Stimulated activated CD4-positive, alpha-beta T cell treated with anti-CD3 and anti-CD28 coated beads, Interleukin-4, amount 100 ng/mL, for 4 hours (primary cell): Measurements from ENCODE around the gene KCNG2.
"Not testable (repeated sequence)": the region's sequence is repeated elsewhere in the genome, so short reads cannot be mapped to it uniquely, and the experiment has no call there.

Experiments used
- DNase-seq, 2 experiments: peaks; one replicate each; pipeline ENCODE4 v3.0.0-alpha.2; 2020

Gene KCNG2, protein sequence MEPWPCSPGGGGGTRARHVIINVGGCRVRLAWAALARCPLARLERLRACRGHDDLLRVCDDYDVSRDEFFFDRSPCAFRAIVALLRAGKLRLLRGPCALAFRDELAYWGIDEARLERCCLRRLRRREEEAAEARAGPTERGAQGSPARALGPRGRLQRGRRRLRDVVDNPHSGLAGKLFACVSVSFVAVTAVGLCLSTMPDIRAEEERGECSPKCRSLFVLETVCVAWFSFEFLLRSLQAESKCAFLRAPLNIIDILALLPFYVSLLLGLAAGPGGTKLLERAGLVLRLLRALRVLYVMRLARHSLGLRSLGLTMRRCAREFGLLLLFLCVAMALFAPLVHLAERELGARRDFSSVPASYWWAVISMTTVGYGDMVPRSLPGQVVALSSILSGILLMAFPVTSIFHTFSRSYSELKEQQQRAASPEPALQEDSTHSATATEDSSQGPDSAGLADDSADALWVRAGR

DNA sequence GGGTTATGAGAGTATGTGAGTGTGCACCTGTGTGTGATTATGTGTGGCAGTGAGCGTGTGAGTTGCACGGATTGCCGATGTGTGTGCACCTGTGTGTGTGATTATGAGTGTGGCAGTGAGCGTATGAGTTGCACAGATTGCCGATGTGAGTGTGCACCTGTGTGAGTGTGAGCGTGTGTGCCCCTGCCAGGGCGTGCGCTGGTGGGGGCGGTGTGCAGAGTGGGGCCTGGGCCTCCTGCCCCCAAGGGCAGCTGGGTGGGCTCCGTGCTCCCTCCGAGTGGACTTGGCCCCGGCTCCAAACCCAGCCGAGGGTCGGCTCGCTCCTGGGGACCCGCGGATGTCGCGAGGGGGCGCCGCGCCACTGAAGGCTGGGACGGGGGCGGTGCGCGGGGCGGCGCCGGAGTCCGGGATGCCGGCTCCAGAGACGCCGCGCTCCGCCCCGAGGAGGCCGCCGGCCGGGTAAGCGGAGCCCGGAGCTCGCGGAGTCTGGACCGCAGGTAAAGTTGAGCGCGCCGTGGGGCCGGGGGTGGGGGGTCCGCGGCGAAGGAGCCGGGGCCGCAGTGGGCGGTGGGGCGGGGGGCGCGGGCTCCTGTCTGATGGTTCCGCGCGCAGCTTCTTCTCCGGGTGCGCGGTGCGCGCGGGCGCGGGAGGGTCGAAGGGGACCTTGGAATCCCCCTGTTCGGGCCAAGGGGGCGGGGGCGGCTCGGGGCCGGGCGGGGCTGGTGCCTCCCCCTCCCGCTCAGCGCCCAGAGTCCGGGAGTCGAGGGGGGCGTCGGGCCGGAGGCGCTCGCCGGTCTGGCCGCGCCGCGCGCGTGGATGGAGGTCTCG, at the start of gene KCNG2:
Gene KCNG2, plus strand, starts transcription at position 421 of the 828 bp plus-strand sequence. CDS start 65,730 bp downstream, outside the sequence.
- peak in 1 of 2 experiments; percentile 17 for DNase-seq

DNA sequence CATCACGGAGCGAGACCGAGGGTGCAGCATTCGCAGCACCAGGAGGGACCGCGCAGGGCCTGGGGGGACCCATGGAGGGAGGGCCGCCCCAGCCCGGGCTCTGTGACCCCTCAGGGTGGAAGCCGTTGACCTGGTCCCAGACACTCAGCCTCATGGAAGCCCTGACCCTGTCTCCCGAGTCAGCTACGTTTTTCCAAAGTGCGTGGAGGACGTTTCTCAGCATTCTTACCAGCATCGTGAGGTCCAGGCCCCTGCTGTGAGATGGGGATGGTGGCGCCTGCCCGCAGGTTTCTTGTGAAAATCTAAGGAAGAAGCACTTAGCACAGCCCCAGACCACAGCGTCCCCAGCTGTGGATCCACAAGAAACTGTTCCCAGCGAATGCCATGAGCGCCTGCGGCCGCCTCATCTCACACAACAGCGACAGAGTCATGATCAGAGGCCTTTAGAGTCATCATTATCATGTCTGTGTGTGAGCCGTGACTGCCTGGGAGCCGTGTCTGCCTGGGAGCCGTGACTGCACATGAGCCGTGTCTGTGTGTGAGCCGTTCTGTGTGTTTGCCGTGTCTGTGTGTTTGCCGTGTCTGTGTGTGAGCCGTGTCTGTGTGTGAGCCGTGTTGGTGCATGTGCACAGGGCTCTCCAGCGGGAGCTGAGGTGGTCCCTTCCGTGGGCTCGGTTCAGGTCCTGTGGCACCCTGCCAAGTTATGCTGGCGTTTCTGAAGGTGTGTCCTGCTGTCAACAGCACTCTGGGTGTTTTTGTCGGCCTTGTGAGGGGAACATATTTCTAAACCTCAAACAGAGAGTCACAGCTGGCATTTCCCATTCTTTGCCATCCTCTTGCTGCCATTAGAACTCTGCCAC, 49.2 kb upstream of the KCNG2 start:
- no peak for DNase-seq

DNA sequence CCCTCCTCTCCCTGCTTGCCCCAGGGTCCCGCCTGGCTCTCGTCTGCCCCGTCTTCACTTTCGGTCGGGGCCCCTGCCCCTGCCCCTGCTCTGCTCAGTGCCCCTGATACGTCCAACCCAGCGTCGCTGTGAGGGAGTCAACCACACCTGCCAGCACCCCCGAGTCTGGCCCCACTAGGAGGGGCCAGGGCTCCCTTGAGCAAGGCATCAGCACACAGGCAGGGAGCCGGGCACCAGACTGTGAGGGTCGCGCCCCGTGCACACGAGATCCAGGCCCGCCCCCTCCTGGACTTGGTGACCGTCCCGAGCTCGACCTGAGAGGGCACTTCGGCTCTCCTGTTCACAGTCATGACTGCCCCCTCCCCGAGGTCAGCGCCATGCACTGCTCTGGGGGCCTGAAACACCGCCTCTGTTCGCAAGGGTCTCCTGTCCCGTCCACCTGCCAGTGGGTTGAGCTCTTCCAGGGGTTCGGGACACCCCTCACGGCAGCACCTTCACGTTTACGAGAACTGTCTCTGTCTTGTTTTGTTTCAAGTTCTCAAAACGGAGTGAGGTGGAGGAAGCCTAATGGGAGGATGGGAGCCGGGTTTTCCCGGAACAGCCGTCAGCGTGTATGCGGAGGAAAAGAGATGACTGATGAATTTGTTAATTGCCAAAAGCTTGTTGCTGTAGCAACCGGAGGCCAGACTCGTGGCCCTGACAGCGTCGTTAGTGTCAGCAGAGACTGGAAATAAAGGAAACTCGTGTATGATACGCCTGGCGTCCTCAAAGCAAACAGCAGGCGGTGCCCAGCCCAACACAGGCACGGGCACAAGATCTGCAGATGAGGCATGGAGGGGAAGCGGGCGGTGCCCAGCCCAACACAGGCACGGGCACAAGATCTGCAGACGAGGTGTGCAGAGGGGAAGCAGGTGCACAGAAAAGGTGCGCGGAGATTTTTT, 48.2 kb upstream of the KCNG2 start:
- no peak for DNase-seq

DNA sequence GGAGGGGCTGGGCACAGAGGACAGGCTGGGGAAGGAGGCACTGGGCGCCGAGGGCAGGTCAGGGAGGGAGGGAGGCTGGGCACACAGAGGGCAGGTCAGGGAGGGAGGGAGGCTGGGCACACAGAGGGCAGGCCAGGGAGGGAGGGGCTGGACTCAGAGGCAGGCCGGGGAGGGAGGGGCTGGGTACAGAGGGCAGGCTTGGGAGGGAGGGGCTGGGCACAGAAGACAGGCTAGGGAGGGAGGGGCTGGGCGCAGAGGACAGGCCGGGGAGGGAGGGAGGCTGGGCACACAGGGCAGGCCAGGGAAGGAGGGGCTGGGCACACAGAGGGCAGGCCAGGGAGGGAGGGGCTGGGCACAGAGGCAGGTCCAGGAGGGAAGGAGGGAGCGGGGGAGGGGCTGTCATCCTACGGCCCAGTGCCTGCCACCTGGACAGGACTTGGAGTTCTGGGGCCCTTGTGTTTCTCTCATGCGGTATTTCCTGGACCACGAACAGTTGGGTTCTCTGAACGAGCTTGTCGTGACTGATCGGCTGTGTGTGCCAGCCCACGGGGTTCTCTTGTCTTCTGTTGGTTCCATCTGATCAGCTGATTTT, 46.7 kb upstream of the KCNG2 start:
- DNase-seq = no peak

DNA sequence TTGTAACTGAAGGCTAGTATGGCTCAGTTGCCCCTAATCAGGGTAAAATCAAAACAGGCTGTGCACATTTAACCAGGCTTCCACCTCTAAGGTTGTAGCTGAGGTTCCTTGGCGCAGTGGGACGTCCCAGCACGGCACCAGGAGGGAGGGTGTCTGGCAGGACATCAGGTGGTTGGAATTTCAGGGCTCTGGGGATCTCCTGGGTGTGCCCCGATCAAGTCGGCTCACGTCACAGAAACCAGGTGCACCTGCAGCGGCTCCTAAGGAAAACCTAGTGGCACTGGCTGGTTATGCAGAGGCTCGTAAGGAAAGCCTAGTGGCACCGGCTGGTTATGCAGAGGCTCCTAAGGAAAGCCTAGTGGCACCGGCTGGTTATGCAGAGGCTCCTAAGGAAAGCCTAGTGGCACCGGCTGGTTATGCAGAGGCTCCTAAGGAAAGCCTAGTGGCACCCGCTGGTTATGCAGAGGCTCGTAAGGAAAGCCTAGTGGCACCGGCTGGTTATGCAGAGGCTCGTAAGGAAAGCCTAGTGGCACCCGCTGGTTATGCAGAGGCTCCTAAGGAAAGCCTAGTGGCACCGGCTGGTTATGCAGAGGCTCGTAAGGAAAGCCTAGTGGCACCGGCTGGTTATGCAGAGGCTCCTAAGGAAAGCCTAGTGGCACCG, 45.7 kb upstream of the KCNG2 start:
- not testable (repeated sequence) for DNase-seq

DNA sequence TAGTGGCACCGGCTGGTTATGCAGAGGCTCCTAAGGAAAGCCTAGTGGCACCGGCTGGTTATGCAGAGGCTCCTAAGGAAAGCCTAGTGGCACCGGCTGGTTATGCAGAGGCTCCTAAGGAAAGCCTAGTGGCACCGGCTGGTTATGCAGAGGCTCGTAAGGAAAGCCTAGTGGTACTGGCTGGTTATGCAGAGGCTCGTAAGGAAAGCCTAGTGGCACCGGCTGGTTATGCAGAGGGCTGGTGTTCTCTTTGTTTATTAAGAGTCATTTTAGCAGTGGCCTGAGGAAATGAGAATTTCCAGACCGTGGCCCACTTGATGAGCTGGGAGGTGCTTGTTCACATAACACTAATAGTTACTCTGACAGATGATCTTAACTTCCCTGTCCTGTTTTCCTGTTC, 44.8 kb upstream of the KCNG2 start:
- DNase-seq = not testable (repeated sequence)

DNA sequence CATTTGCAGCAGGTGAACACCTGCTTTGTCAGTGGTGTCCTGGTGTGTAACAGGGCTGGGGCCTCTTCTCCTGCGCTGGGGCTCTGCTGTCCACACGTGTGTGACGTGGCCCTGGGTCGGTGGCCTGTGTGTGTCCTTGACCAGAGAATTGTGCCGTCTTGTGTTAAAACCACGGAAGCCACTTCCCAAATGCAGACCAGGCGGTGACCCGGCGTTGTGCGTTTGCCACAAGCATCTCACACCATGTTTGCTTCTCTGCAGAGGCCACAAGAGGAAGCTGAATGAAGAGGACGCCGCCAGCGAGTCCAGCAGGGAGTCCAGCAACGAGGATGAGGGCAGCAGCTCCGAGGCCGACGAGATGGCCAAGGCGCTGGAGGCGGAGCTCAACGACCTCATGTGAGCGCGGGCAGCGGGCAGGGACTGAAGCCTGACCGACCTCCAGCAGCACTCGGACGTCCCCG, 44.3 kb upstream of the KCNG2 start:
- no peak for DNase-seq

DNA sequence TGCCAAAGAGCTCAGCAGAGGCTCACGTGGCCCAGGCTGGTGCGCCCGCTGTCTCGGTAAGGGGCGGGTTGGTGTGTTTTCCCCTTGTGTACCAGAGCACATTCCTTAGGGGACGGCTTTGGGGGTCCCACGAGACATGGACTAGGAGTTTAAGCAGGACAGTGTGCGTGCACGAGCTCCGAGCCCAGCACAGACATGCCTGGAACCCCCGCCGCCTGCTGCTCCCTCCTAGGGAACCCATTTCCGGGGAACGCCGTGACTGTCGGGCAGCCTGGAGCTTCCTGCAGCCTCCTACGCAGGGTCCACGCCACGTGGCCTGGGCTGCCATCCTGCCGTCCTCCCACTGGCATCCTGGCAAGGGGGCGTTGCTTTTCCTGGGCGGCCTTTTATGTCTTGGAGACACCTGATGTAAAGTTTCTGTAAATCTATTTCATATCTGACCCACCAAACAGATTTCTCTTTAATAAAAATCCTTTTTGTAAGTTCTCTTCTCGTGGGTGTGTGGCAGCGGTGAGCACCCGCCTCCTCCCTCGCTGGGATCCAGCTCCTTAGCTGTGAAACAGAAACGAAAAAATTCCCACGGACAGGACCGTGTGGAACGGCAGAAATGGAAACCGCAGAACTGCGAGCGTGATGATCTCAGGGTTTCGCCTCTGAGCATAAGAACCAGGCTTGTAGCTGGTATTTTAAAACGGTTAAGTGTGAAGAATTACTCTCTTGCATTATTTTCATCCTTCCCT, 43.5 kb upstream of the KCNG2 start:
- no peak for DNase-seq

DNA sequence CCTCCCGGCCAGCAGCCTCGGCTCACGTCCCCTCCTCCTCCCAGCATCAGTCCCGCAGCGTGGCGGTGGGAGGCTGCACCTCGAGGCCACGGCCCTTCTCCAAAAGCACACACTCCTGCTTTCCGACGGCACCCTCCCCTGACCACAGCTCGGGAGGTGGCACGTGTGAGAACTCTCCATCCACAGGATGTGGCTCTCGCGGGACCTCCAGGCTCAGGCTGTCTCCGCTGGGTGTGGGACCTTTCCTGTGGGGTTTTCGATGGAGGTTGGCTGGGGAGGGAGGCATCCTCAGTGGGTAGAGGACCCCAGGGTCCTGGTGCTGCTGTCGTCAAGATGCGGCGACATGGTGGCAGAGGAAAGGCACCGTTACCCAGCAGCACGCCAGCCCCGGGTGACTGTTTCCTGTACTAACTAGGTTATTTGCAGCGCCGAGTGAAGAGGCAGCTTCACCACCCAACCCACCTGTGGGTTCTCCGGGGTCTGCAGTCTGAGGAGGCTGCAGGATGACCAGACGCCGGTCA, 42.8 kb upstream of the KCNG2 start:
- no peak for DNase-seq

DNA sequence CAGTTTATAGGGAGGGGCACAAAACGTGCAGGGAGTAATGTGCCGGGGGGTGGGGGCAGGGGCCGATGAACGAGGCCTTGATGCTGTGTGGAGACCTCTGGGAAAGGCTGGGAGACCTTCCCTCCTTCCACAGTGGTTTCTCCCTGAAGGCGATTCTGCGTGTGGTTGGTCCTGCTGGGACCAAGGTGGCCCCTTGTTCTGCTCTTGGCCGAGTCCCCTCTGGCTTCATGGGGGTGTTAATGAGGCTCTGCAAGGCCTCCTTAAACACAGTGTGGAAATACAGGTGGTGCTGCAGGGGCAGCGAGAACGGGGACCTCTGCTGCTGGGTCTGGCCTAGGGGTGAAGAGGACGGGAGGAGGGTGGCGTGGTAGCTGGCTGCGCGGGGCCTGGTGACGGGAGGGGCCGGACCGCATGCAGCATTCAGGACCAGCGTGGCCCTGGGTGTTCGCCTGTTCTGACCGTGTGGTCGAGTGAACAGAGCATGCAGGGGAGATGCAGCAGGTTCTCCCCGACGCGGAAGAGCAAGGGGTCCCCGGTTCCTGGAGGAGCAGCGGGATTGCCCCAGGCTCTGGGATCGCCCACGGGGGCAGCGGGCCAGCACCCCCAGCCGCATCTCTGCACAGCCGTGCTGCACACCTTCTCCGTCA, 42.1 kb upstream of the KCNG2 start:
- no peak for DNase-seq

DNA sequence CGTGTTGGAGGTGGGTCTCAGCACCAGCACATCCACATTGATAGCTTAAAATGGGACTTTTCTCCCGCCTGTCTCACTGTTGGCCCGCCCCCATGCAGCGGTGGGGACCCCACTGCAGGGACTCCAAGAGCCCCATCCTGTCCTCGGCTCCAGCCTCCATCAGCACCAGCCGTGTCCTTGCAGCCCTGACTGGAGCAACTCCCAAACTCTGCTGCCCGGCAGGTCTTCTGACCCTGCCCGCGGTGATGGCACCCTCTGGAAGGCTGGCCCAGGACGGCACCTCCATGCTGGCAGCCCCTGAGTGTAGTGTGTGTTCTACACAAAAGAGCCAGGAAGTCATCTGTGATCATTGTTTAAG, 41.6 kb upstream of the KCNG2 start:
- no peak for DNase-seq

DNA sequence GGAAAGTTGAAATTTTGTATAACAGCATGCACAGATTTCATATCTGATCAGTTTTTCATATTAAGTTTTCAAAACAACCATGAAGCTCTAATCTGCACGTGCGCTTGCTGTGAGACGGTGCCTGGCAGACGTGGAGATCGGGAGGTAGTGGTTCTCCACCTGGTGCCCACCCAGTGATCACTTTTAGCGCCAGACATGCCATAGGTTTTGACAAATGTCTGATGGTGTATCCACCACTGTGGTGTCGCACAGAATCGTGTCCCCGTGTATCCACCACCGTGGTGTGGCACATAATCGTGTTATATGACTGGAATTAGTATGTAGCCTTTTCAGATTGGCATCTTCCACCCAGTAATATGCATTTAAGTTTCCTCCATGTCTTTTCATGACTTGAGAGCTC, 40.9 kb upstream of the KCNG2 start:
- DNase-seq = no peak

DNA sequence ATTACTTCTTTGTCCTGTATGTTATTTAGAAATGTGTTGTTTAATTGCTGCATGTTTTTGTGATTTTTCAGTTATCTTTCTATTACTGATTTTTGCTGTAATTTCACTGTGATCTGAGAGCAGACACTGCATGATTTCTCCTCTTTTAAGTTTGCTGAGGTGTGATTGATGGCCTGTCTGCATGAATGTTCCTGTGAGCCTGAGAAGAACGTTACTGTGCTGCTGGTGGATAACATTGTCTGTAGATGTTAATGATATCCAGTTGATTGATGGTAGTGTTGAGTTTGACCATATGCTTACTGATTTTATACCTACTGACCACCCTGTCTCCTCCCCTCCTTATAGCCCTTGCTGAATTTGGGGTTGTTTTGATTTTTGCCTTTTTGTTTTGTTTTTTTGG, 37.4 kb upstream of the KCNG2 start:
- DNase-seq = no peak

DNA sequence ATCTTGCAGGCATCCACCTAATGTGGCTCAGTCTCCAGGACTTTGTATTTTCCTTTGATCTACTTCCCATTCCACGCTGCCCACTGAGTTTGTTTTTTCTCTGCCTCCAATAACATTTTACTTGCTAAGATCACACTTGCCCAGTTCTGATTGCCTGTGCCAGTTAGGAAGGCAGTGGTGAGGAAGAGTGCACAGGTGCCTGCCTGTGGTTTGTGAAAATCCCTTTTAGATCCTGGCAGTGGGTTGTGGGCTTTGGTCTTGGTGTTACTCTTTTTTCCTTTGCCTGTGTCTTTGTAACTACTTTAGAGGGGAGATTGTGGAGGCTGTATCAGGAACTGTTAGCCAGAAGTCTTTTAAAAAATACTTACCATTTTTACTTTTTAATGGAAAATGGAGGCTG, 36.9 kb upstream of the KCNG2 start:
- DNase-seq = no peak

DNA sequence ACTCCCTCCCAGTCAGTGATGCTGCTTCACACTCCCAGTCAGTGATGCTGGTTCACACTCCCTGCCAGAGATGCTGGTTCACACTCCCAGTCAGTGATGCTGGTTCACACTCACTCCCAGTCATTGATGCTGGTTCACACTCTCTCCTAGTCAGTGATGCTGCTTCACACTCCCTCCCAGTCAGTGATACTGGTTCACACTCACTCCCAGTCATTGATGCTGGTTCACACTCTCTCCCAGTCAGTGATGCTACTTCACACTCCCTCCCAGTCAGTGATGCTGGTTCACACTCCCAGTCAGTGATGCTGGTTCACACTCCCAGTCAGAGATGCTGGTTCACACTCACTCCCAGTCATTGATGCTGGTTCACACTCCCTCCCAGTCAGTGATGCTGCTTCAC, 34.3 kb upstream of the KCNG2 start:
- DNase-seq = no peak

DNA sequence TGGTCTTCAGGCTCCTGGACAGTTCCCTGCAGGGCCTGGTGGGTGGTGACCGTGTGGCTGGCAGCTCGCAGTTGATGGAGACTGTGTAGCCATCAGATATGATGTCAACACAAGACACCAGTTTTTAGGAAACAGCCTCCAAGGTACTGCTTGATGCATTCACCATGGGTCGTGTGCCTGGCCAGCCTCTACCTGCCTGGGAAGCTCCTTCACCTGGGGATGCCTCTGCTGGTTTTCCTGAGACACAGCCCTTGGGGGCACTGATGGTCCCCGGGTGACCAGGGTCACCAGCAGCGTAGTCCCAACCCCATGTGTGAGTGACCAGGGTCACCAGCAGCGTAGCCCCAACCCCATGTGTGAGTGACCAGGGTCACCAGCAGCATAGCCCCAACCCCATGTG, 33.6 kb upstream of the KCNG2 start:
- no peak for DNase-seq

DNA sequence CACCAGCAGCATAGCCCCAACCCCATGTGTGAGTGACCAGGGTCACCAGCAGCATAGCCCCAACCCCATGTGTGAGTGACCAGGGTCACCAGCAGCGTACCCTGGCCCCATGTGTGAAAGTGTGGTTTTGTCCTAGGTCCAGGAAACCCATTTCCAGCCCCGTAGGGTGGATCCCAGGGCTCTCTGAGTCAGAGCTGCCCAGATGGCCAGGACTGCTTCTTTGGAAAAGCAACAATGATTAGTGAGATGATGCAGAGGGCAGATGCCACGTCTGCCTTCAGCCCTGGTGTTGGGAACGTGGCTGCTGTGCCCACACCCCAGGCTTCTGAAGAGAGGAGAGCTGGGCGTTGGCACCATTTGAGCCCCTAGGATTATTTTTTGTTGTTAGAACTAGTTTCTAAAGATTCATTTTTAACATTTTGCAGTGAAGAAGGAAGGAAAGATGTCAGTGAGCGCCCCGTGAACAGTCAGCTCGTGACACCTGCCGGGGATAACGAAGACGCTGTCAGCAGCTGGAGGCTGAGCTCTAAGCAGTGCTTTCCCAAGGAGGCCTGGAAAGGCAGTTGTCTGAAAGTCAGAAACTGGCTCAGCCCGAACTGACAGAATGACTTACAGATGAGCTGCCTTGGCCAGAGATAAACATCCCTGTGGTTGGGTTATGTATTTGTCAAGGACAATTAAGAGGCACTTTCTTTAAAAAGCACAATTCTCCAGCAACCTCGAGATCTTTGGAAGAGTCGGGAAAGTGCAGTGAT, 32.1 kb upstream of the KCNG2 start:
- no peak for DNase-seq

DNA sequence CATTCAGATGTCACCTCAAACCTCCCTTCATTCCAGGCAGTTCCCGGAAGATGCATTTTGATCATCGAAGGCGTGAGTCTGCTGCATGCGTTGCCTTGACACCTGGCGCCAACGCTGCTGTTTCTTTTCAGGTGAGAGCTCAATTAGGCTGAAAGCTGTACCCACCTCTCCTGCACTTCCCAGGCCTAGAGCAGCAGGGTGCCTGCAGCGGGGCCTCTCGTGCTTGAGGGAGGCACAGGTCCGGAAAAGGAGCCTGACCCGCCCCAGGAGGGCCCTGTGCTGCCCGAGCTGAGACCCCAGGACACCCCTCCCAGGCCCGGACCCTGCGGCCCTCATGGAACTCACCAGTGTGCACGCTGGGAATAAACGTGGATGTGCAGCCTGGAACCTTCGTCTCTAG, 31.4 kb upstream of the KCNG2 start:
- no peak for DNase-seq

DNA sequence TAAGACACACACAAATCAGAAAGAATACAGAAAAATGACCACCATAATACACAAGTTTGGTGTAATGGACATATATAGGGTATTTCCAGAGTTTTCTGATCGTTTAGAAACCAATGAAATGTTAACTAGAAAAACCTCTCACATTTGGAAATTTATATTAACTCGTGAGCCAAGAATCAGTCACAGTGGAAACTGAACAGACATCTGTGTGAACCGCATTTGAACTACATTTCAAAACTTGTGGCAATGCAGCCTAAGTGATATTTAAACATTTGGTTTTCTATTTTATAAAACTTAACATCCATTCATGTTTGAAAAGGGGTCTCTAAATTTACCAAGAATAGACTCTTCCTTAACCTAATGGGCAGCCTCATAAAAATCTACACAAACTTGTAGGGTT, 29.0 kb upstream of the KCNG2 start:
- no peak for DNase-seq
